Testis (tissue), 2 donors: ENCODE measurements around the gene KARS1.

Experiments used
- CTCF ChIP-seq, 3 experiments: fragments of 450-650 bp in 2 of 3; fragments of 200-600 bp in 1 of 3; sonication (generic) in 1 of 3; IDR thresholded peaks; one replicate each; pipeline ENCODE4 v1.5.1; 2016 to 2019; ENCODE audit warnings: antibody characterized with exemption in 3 of 3, mild to moderate bottlenecking in 2 of 3, moderate library complexity in 1 of 3
- POLR2A ChIP-seq: fragments of 450-650 bp; IDR thresholded peaks from one replicate; pipeline ENCODE4 v1.6.1; 2017; ENCODE audit warnings: antibody characterized with exemption, mild to moderate bottlenecking, moderate library complexity

- TF ChIP-seq POLR2A, result no peak
- no peak for TF ChIP-seq CTCF (IDR thresholded peaks at IDR 0.05)
Measured at GRCh38 chr16:75679366-75679765, 31.9 kb upstream of the KARS1 start.
